MM.1S (cell line): Measurements from ENCODE around the gene MXRA7.

Experiments
- DNase-seq: peaks from one replicate; pipeline ENCODE4 v3.0.0-alpha.2; 2015
- H2AFZ ChIP-seq: fragments of 300-600 bp; sonication (generic); 2 replicates; pipeline ENCODE4 v1.6.0; 2016; ENCODE audit warnings: antibody characterized with exemption, low read length
- H3F3A ChIP-seq: fragments of 300-600 bp; sonication (generic); 2 replicates; pipeline ENCODE4 v1.6.1; 2016; ENCODE audit warnings: mild to moderate bottlenecking, antibody characterized with exemption, low read length, moderate library complexity, mixed read lengths; ENCODE audit not compliant: insufficient read depth
- H3K27ac ChIP-seq: fragments of 300-600 bp; sonication (generic); 2 replicates; pipeline ENCODE4 v1.5.1; 2016; ENCODE audit warnings: mild to moderate bottlenecking, low read length
- H3K27me3 ChIP-seq: fragments of 300-600 bp; sonication (generic); replicated peaks from 2 replicates; pipeline ENCODE4 v1.6.0; 2016; ENCODE audit warnings: low read length; ENCODE audit not compliant: insufficient read depth
- H3K36me3 ChIP-seq: fragments of 300-600 bp; sonication (generic); replicated peaks from 2 replicates; pipeline ENCODE4 v1.6.1; 2016; ENCODE audit warnings: mild to moderate bottlenecking, low read length, mixed read lengths; ENCODE audit not compliant: insufficient read depth
- H3K4me1 ChIP-seq: fragments of 300-600 bp; sonication (generic); 2 replicates; pipeline ENCODE4 v1.6.1; 2016; ENCODE audit warnings: low read length, mixed read lengths
- H3K4me2 ChIP-seq: fragments of 300-600 bp; sonication (generic); 2 replicates; pipeline ENCODE4 v1.6.0; 2016; ENCODE audit warnings: low read depth, low read length
- H3K4me3 ChIP-seq: fragments of 300-600 bp; sonication (generic); 2 replicates; pipeline ENCODE4 v1.5.1; 2016; ENCODE audit warnings: low read length, mixed read lengths
- H3K79me2 ChIP-seq: fragments of 300-600 bp; sonication (generic); 2 replicates; pipeline ENCODE4 v1.6.1; 2016; ENCODE audit warnings: mixed run types, low read length, mixed read lengths
- H3K9ac ChIP-seq: fragments of 300-600 bp; sonication (generic); 2 replicates; pipeline ENCODE4 v1.6.1; 2016; ENCODE audit warnings: low read length, mixed read lengths
- H3K9me2 ChIP-seq: fragments of 300-600 bp; sonication (generic); replicated peaks from 2 replicates; pipeline ENCODE4 v1.6.1; 2016; ENCODE audit warnings: mild to moderate bottlenecking, low read length, mixed read lengths; ENCODE audit not compliant: insufficient read depth
- H3K9me3 ChIP-seq: fragments of 300-600 bp; sonication (generic); replicated peaks from 2 replicates; pipeline ENCODE4 v1.6.1; 2016; ENCODE audit warnings: mild to moderate bottlenecking, low read length, mixed read lengths; ENCODE audit not compliant: insufficient read depth
- H4K20me1 ChIP-seq: fragments of 300-600 bp; sonication (generic); 2 replicates; pipeline ENCODE4 v1.6.1; 2016; ENCODE audit warnings: mild to moderate bottlenecking, low read length, moderate library complexity, mixed read lengths; ENCODE audit not compliant: insufficient read depth
- EZH2 ChIP-seq: fragments of 300-600 bp; sonication (generic); optimal IDR thresholded peaks from 2 replicates; pipeline ENCODE3; 2017; ENCODE audit warnings: low read depth, mild to moderate bottlenecking, antibody characterized with exemption, low read length, mixed read lengths
- EZH2phosphoT487 ChIP-seq: fragments of 300-600 bp; sonication (generic); IDR thresholded peaks from 2 replicates; pipeline ENCODE4 v1.6.1; 2018; ENCODE audit warnings: antibody characterized with exemption, low read length
- TF ChIP-seq, protein P1 (sequence below): fragments of 300-600 bp; sonication (generic); IDR thresholded peaks from 2 replicates; pipeline ENCODE4 v1.5.1; 2016; ENCODE audit warnings: antibody characterized with exemption, low read length, mixed read lengths

MXRA7 gene

GRCh38 chr17:76704805-76705204 is 6.0 kb downstream of the MXRA7 start:
- Histone ChIP-seq H3K9me3 (no peaks in the 10 kb centered on the region), H3K4me3 (no peak overlapping the region), H3K79me2 (no peaks in the 10 kb centered on the region), H3K4me2 (no peak overlapping the region), H3K27ac (no peak overlapping the region), H3K9ac (no peak overlapping the region), H4K20me1 (no peaks in the 10 kb centered on the region), H3K9me2 (no peaks in the 10 kb centered on the region), H3K4me1 (no peaks in the 10 kb centered on the region), H2AFZ (no peak overlapping the region), H3K36me3 (no peaks in the 10 kb centered on the region), H3F3A (no peaks in the 10 kb centered on the region), H3K27me3 (0 out of 2 replicates have a peak, but pooled peaks cover 5% of the 10 kb centered on the region)
- no peak for DNase-seq
- TF ChIP-seq, protein P1, sequence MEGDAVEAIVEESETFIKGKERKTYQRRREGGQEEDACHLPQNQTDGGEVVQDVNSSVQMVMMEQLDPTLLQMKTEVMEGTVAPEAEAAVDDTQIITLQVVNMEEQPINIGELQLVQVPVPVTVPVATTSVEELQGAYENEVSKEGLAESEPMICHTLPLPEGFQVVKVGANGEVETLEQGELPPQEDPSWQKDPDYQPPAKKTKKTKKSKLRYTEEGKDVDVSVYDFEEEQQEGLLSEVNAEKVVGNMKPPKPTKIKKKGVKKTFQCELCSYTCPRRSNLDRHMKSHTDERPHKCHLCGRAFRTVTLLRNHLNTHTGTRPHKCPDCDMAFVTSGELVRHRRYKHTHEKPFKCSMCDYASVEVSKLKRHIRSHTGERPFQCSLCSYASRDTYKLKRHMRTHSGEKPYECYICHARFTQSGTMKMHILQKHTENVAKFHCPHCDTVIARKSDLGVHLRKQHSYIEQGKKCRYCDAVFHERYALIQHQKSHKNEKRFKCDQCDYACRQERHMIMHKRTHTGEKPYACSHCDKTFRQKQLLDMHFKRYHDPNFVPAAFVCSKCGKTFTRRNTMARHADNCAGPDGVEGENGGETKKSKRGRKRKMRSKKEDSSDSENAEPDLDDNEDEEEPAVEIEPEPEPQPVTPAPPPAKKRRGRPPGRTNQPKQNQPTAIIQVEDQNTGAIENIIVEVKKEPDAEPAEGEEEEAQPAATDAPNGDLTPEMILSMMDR = no peak
- TF ChIP-seq EZH2 (no peak), EZH2phosphoT487 (no peak)

DNA sequence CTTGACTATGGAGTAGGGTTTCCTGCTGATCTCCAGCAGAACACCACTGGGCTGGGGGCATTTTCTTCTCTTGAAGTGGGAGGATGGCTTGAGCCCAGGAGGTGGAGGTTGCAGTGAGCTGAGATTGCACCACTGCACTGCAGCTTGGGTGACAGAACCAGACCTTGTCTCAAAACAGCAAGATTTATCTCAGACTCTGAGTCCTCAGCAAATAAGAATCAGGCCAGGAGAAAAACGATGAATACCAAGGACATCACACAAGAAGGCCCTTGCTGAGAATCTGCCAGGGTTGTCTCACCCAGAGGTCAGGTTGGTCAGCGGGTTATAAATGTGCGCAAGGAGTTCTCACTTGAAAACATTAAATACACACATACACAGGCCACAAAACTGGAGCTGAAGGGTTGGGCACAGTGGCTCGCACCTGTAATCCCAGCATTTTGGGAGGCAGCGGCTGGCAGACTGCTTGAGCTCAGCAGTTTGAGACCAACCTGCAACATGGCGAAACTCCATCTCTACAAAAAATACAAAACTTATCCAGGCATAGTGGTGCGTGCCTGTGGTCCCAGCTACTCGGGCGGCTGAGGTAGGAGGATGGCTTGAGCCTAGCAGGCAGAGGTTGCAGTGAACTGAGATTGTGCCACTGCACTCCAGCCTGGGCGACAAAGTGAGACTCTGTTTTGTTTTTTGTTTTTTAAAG is 7.7 kb downstream of the MXRA7 start:
- Histone ChIP-seq H3K9me3 (no peaks in the 10 kb centered on the region), H2AFZ (no peak overlapping the region)

DNA sequence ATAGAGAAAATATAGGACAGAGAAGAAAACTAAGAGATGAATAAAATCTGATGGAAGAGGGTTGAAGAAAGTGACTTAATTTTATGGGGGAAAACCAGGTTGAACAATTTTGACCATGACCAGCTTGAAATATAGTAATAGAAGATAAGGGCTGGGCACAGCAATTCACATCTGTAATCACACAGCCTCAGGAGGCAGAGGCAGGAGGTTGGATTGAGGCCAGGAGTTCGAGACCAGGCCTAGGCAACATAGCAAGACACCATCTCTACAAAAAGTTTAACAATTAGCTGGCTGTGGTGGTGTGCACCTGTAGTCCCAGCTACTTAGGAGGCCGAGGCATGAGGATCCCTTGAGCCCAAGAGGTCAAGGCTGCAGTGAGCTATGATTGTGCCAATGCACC is 8.7 kb downstream of the MXRA7 start:
- H2AFZ ChIP-seq = no peak overlapping the region
- no peaks in the 10 kb centered on the region for H3F3A ChIP-seq
- no peaks in the 10 kb centered on the region for H3K79me2 ChIP-seq
- no peak overlapping the region for H3K4me2 ChIP-seq
- H3K9ac ChIP-seq = no peak overlapping the region
- no peak overlapping the region for H3K4me3 ChIP-seq
- TF ChIP-seq EZH2 (no peak), EZH2phosphoT487 (no peak)
- TF ChIP-seq, protein P1 = no peak
- H4K20me1 ChIP-seq = no peaks in the 10 kb centered on the region
- DNase-seq = no peak
- no peaks in the 10 kb centered on the region for H3K36me3 ChIP-seq
- no peaks in the 10 kb centered on the region for H3K4me1 ChIP-seq
- H3K27me3 ChIP-seq = no peaks in the 10 kb centered on the region; the same call in 1 of the 2 replicates
- H3K9me3 ChIP-seq = no peaks in the 10 kb centered on the region
- H3K9me2 ChIP-seq = no peaks in the 10 kb centered on the region
- H3K27ac ChIP-seq = no peak overlapping the region

More for the DNA sequence above, 7.7 kb downstream of the MXRA7 start:
- H3K36me3 ChIP-seq = no peaks in the 10 kb centered on the region
- no peak overlapping the region for H3K4me2 ChIP-seq
- no peaks in the 10 kb centered on the region for H3K9me2 ChIP-seq
- no peak overlapping the region for H3K4me3 ChIP-seq
- DNase-seq = no peak
- no peaks in the 10 kb centered on the region for H3K4me1 ChIP-seq
- no peak overlapping the region for H3K9ac ChIP-seq
- no peaks in the 10 kb centered on the region for H4K20me1 ChIP-seq
- no peak overlapping the region for H3K27ac ChIP-seq
- no peaks in the 10 kb centered on the region for H3F3A ChIP-seq
- no peak for TF ChIP-seq EZH2phosphoT487
- no peak for TF ChIP-seq EZH2
- TF ChIP-seq, protein P1 = no peak
- H3K79me2 ChIP-seq = no peaks in the 10 kb centered on the region
- H3K27me3 ChIP-seq = no peaks in the 10 kb centered on the region
